HCT116 (cell line): ENCODE results near the gene SV2A. TPM values are rescaled to one million over a fixed set of nuclear protein-coding genes. Genes with fewer than 3 reads are reported as not detected.
"Not testable (repeated sequence)": the region's sequence is repeated elsewhere in the genome, so short reads cannot be mapped to it uniquely, and the experiment has no call there.

Experiments
- ATAC-seq: fragments of 200-7000 bp; cut with Tn5 transposase; 2 replicates; pipeline ENCODE4 v1.9.1; 2020; ENCODE audit warnings: mild to moderate bottlenecking, moderate library complexity
- BruUV-seq: library from RNA; stranded (reverse); fragments of 400-500 nt; replicated peaks from 2 replicates; lab custom pipeline; 2021; lab: Mats Ljungman, UMichigan
- CTCF ChIA-PET: fragments of 300-600 bp; sonication (Branson Sonifier 250); formaldehyde crosslinking; loops from one replicate; lab custom pipeline; 2021; ENCODE audit warnings: antibody characterized with exemption; lab: Charles Lee
- POLR2A ChIA-PET: fragments of 300-600, 350-600 bp; sonication (Branson Sonifier 250); formaldehyde crosslinking; loops from one replicate; lab custom pipeline; 2021; ENCODE audit warnings: antibody characterized with exemption; lab: Charles Lee
- RAD21 ChIA-PET, 2 experiments: fragments of 300-600 bp; sonication (Branson Sonifier 250); formaldehyde crosslinking; loops; one replicate each; lab custom pipeline; 2023; ENCODE audit warnings: low total read pairs in 2 of 2; ENCODE audit not compliant: uncharacterized antibody in 2 of 2, unreplicated experiment in 2 of 2, low non-redundant PET in 1 of 2; lab: Charles Lee
- DNase-seq: peaks from one replicate; pipeline ENCODE4 v3.0.0-alpha.2; 2010; ENCODE audit warnings: low read depth, low spot score
- H2AFZ ChIP-seq: fragments of 200-600 bp; shearing (Covaris generic), sonication (generic); 2 replicates; pipeline ENCODE4 v1.6.1; 2017; ENCODE audit warnings: low read depth, mixed run types, mixed read lengths, antibody characterized with exemption, low read length; ENCODE audit not compliant: poor library complexity, severe bottlenecking
- H3K27ac ChIP-seq: 2 replicates; pipeline ENCODE4 v1.5.1; 2012; ENCODE audit warnings: low read depth, low read length
- H3K27me3 ChIP-seq: fragments of 200-600 bp; sonication (generic); 2 replicates; pipeline ENCODE4 v1.6.1; 2016; ENCODE audit warnings: mixed run types, low read length, mixed read lengths; ENCODE audit not compliant: insufficient read depth
- H3K36me3 ChIP-seq, 2 experiments: fragments of 200-500 bp in 1 of 2; fragments of 200-600 bp in 1 of 2; sonication (Bioruptor generic) in 1 of 2; sonication (generic) in 1 of 2; 2 replicates each; pipeline versions ENCODE4 v1.5.1 to v1.6.1; 2014 to 2016; ENCODE audit warnings: low read length in 2 of 2, inconsistent platforms in 1 of 2, mixed read lengths in 1 of 2, mixed run types in 1 of 2; ENCODE audit not compliant: insufficient read depth in 2 of 2, control insufficient read depth in 1 of 2
- H3K4me1 ChIP-seq, 2 experiments: fragments of 200-600 bp in 1 of 2; sonication (generic) in 1 of 2; 2 replicates each; pipeline versions ENCODE4 v1.5.1 to v1.6.1; 2012 to 2017; ENCODE audit warnings: low read length in 2 of 2, inconsistent platforms in 1 of 2, mild to moderate bottlenecking in 1 of 2, mixed read lengths in 1 of 2, mixed run types in 1 of 2, moderate library complexity in 1 of 2; ENCODE audit not compliant: insufficient read depth in 2 of 2, control insufficient read depth in 1 of 2
- H3K4me2 ChIP-seq: fragments of 200-600 bp; sonication (generic); 2 replicates; pipeline ENCODE4 v1.6.1; 2017; ENCODE audit warnings: mixed run types, low read length, mixed read lengths
- H3K4me3 ChIP-seq, 2 experiments: fragments of 200-600 bp in 1 of 2; sonication (generic) in 1 of 2; replicated peaks in 1 of 2; 2 replicates each; pipeline ENCODE4 v1.5.1; 2011 to 2016; ENCODE audit warnings: low read length in 2 of 2, control low read depth in 1 of 2, low read depth in 1 of 2, mild to moderate bottlenecking in 1 of 2, mixed read lengths in 1 of 2, mixed run types in 1 of 2
- H3K79me2 ChIP-seq: fragments of 200-600 bp; sonication (generic); 2 replicates; pipeline ENCODE4 v1.6.1; 2017; ENCODE audit warnings: mild to moderate bottlenecking, mixed run types, low read length, moderate library complexity, mixed read lengths; ENCODE audit not compliant: insufficient read depth
- H3K9ac ChIP-seq: fragments of 200-600 bp; sonication (generic); 2 replicates; pipeline ENCODE4 v1.6.1; 2016; ENCODE audit warnings: low read length, mixed read lengths
- H3K9me2 ChIP-seq: fragments of 200-600 bp; sonication (generic), shearing (Covaris generic); 2 replicates; pipeline ENCODE4 v1.6.1; 2017; ENCODE audit warnings: mixed run types, mild to moderate bottlenecking, moderate library complexity; ENCODE audit not compliant: insufficient read depth
- H3K9me3 ChIP-seq, 2 experiments: fragments of 200-500 bp in 1 of 2; fragments of 200-600 bp in 1 of 2; sonication (Bioruptor generic) in 1 of 2; sonication (generic) in 1 of 2; 2 replicates each; pipeline ENCODE4 v1.6.1; 2014 to 2017; ENCODE audit warnings: low read length in 2 of 2, mixed read lengths in 2 of 2, inconsistent platforms in 1 of 2, low read depth in 1 of 2, mild to moderate bottlenecking in 1 of 2, mixed run types in 1 of 2, moderate library complexity in 1 of 2; ENCODE audit not compliant: control insufficient read depth in 1 of 2, insufficient read depth in 1 of 2
- H4K20me1 ChIP-seq: fragments of 200-600 bp; sonication (generic), shearing (Covaris generic); 2 replicates; pipeline ENCODE4 v1.6.1; 2017; ENCODE audit warnings: mixed run types, mild to moderate bottlenecking, moderate library complexity; ENCODE audit not compliant: insufficient read depth
- CEBPB ChIP-seq: IDR thresholded peaks from 2 replicates; pipeline ENCODE4 v1.6.1; 2012; ENCODE audit warnings: low read depth
- EGR1 ChIP-seq: IDR thresholded peaks from 2 replicates; pipeline ENCODE4 v1.6.1; 2012; ENCODE audit warnings: low read depth
- ELF1 ChIP-seq: IDR thresholded peaks from 2 replicates; pipeline ENCODE4 v1.6.1; 2012; ENCODE audit warnings: low read depth, borderline replicate concordance
- JUND ChIP-seq: IDR thresholded peaks from 2 replicates; pipeline ENCODE4 v1.6.1; 2012
- POLR2A ChIP-seq: IDR thresholded peaks from 2 replicates; pipeline ENCODE4 v1.7.0; 2011; ENCODE audit warnings: borderline replicate concordance; ENCODE audit not compliant: insufficient read depth, insufficient read length; ENCODE audit errors: extremely low read depth
- POLR2AphosphoS5 ChIP-seq: IDR thresholded peaks from 2 replicates; pipeline ENCODE4 v1.6.1; 2011; ENCODE audit warnings: mild to moderate bottlenecking, low read depth, low read length, moderate library complexity
- RAD21 ChIP-seq: IDR thresholded peaks from 2 replicates; pipeline ENCODE4 v1.6.1; 2012; ENCODE audit warnings: low read depth, mild to moderate bottlenecking
- SRF ChIP-seq: IDR thresholded peaks from 2 replicates; pipeline ENCODE4 v1.6.1; 2012; ENCODE audit warnings: low read depth
- intact Hi-C: fragments of 100-400 bp; cut with micrococcal nuclease; formaldehyde crosslinking; loops from 2 replicates; pipeline ENCODE4 v1.10.0; 2022
- total RNA-seq: library from RNA; stranded (reverse); gene quantifications from one replicate; pipeline ENCODE4 v1.2.1, GENCODE V29; 2021; ENCODE audit not compliant: unreplicated experiment

Gene SV2A
- total RNA-seq, 1 experiment from 2014 or later, result 0.15 TPM

DNA sequence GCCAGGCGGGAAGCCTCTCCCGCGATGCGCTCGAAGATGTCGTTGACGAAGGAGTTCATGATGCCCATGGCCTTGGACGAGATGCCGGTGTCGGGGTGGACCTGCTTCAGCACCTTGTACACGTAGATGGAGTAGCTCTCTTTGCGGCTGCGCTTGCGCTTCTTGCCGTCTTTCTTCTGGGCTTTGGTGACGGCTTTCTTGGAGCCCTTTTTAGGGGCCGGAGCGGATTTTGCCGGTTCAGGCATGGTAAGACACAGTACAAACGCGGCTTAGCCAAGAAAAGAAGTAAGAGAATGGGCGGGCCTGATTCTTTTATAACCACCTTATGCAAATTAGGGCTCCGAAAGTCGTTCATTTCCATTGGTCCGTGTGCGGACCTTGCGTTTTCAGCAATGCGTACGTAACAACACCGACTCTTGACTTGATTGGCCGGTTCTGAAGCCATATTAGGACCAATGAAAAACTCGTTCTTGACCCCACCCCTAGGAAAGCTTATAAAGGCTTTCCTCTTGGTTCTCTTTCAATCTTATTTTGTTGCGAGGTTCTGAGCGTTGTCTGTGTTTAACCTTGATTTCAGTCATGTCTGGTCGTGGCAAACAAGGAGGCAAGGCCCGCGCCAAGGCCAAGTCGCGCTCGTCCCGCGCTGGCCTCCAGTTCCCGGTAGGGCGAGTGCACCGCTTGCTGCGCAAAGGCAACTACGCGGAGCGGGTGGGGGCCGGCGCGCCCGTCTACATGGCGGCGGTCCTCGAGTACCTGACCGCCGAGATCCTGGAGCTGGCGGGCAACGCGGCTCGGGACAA, 31.0 kb downstream of the SV2A start (continued):
- TF ChIP-seq ELF1, result no peak; the same call in 1 of the 2 replicates
- 0 out of 2 replicates have a peak, but pooled peaks have one; percentile 13 for TF ChIP-seq RAD21
- TF ChIP-seq SRF, result peak; percentile 88; the same call in 1 of the 2 replicates
- TF ChIP-seq CEBPB, result peak; percentile 79
- peak; percentile 72 for TF ChIP-seq JUND
- TF ChIP-seq EGR1, result 0 out of 2 replicates have a peak, but pooled peaks have one; percentile 46

GRCh38 chr1:149886121-149886395, 31.6 kb downstream of the SV2A start:
- peak; percentile 10 for DNase-seq
- H2AFZ ChIP-seq, H3K79me2 ChIP-seq, RAD21 ChIA-PET, H4K20me1 ChIP-seq, H3K9me3 ChIP-seq, intact Hi-C loops, H3K36me3 ChIP-seq, H3K27me3 ChIP-seq, H3K9me2 ChIP-seq, ATAC-seq: not testable (repeated sequence)
- H3K4me2 ChIP-seq, result peak overlapping the region; percentile 91
- ChIA-PET CTCF (interaction anchor here (3.3 kb wide), 1 partner anchor 283 kb away, joined by 17 read pairs; no protein-coding TSS in a partner anchor), POLR2A (interaction anchor here (0.8 to 5.5 kb wide), 12 partner anchors 9 to 301 kb away, joined by 4 to 46 read pairs (median 15); partner anchors contain the start of genes MTMR11 and VPS45)
- peak overlapping the region; percentile 87 for H3K9ac ChIP-seq
- peak overlapping the region; percentile 91 for H3K27ac ChIP-seq
- TF ChIP-seq POLR2A (peak; percentile 91), POLR2AphosphoS5 (peak; percentile 71)
- TSS peak; percentile 91 for BruUV-seq
- peak overlapping the region; percentile 50 to 63 for H3K4me3 ChIP-seq
- peaks cover 22 to 45% of the 10 kb centered on the region in 2 experiments for H3K4me1 ChIP-seq
